GM19438 (cell line): ENCODE measurements around the gene URI1.

Experiments
- ATAC-seq: cut with Tn5 transposase; IDR thresholded peaks from one replicate; pipeline ENCODE4 v1.9.1; 2021; ENCODE audit warnings: low read depth; ENCODE audit not compliant: unreplicated experiment

The URI1 gene

DNA sequence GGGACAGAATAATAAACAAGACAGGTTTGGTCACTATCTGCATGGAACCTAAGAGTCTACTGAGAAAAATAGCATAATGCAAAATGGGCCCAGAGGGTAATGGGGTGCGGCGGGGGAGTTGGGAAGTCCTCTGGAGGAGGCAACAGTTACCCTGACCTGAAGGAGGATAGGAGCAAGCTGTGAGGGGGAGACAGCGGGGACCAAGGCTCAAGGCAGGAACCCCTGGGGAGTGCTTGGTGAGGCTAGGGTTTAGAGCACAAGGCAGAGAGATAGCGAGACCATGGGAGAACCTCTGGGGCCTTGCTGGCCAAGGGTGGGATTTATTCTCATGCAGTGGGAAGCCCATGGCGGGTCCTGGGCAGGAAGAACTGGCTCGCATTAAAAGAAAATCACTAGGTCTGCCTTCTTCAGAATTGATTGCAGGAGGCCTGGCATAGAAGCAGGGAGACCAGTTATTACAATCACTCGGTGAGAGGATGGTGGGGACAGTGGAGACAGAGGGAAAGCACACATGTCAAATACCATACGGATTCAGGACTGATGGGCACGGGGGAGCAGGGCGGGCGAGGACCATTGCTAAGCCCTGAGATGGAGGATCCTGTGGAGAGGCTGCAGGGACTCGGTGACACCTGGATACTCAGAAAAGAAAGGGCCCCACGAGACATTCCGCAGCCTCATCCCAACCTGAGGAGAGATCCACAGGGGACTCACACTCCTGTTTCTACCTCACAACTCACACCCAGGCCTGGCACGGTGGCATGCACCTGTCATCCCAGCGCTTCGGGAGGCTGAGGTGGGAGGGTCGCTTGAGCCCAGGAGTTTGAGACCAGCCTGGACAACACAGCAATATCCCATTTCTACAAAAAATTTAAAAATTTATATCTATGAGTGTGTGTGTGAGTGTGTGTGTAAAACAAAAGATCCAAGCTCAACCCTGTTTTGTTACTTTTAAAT is 110.4 kb downstream of the URI1 start:
- no peak for ATAC-seq

DNA sequence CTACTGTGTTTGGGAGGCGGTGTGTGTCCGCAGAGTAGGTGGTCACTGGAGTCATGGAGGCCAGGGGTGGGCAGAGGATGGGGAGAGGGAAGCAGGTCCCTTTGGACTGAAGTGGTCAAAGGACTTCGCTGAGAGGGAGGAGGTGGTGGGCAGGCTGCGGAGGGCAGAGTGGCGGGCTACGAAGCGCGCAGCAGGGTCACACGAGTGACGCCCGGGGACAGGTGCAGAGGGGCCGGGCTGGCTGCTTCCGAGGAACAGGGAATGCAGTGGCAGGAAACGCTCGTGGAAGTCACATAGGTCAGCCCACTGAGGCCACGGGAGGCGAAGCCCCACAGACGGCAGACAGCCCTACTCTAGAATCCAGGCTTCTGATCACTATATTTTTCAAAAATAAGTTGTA is 111.5 kb downstream of the URI1 start:
- no peak for ATAC-seq

DNA sequence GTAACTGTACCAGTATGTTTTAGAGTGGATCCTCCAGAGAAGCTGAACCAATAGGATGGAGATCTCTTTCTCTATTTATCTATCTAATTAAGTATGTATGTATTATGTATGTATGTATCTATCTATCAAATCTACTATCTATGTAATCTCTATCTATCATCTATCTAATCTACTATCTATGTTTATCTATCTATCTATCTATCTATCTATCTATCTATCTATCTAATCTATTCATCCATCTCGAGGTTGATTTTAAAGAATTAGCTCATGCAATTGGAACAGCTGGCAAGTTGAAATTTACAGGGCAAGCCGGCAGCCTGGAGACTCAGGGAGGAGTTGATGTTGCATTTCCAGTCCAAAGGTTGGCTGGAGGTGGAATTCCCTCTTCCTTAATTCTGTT is 112.2 kb downstream of the URI1 start:
- no peak for ATAC-seq

DNA sequence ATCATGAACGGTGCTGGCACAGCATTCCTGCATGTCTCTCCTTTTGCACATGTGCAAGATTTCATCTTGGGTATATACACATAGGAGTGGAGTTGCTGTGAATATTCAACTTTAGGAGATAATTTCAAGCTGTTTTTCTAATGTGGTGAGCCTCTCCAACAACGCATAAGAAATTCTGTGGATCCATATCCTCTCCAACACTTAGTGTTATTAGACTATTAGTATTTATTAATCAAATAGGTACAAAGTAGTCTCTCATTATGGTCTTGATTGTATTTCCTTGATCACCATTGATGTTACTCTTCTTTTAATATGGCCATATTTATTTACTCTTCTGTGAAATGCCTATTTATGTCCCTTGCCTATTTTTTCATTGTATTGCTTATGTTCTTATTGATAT is 114.5 kb downstream of the URI1 start:
- no peak for ATAC-seq

DNA sequence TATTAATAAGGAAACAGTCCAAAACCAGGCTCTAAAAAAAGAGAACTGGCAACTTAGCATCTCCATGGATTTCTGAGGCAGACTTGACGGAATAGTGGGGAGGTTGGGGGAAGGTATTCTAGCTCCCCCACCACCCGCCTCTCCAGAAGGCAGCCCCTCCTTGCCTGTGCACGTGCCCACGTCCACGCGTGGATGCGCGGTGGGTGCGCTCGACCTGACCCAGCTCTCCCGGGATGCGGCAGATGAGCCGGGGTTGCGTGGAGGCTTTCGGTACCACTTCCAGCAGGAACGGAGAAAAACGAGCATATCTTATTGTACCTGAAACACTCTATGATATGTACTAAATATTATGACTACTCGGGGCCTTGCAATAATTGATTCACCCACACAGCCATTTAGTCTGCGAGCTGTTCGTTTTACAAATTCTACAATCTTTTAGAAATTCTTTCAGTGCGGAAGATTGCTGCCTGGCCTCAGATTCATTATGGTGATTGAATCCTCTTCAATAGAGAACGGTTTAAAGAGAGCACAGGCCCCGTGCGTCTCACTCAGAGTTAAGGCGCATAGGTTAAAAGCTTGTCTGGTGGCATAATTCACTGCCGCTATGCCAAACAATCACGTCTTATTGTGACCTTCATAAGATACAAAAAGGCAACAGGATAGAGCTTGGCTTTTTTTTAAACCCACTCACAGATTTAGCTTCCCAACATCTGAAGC is 117.9 kb downstream of the URI1 start:
- ATAC-seq, result no peak

DNA sequence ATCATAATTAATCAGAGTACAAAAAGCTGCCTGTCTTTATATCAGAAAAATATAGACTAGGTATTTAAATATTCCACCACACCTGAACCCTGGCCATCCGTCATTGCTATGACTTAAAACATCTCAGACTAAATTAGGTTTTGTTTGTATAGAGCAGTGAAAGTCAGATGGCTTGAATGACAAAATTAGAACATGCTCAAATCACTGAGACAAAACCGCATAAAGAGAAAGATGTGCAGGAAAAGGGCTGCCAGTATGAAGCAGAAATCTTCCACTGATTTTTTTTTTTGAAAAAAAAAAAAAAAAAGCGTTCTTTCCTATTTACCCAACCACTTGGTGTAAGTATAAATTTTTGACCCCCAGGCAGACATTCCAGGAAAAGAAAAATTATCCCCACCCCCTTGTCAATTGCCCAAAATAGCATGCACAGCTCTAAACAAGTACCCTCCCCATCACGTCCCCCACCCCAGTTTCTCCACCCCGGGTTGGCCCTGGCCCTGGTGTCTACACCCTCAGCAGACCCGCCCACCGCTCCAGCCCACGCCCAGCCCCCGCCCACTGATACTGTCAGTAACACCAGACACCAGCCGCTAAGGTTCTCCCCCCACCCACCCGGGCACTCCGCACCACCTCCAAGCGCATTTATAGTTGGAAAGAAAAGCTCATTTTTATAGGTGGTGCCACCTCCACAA is 118.6 kb downstream of the URI1 start:
- ATAC-seq, result no peak

DNA sequence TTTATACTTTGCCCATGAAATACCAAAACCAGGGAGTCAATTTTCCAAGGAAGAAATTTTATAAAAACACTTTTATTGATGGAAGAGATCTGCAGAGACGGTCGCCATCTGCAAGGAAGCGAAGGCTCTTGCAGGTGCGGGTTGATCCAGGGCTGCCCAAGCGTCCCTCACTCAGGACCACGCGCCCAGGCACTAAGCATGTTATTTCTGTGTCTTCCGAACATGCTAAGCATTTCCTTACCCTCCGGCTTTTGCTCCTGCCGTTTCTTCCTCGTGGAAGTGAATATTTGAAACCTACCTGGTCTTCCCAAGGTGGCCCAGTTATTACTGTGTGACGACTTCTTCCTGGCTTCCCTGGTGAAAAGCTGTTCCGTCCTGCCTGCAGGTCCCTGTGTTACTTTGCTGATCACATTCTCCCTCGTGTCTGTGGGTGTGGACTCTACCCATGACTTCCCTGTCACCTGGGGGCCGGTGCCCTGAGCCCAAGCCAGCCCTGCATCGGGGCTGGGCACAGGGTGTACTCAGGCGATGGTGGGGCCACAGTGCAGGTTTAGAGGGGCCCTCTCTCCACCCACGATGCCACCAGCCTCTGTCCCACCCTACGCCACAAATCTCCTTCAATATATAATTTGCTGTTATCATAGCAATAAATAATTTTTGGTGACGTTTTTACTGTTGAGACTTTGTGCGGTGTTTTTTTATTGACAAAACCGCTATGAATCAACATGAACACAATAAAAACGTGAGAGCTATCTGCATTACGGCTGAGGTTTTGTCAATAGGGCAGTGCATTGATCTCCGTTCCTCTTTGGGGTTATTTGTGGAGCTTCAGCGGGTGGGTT is 119.4 kb downstream of the URI1 start:
- ATAC-seq, result no peak

DNA sequence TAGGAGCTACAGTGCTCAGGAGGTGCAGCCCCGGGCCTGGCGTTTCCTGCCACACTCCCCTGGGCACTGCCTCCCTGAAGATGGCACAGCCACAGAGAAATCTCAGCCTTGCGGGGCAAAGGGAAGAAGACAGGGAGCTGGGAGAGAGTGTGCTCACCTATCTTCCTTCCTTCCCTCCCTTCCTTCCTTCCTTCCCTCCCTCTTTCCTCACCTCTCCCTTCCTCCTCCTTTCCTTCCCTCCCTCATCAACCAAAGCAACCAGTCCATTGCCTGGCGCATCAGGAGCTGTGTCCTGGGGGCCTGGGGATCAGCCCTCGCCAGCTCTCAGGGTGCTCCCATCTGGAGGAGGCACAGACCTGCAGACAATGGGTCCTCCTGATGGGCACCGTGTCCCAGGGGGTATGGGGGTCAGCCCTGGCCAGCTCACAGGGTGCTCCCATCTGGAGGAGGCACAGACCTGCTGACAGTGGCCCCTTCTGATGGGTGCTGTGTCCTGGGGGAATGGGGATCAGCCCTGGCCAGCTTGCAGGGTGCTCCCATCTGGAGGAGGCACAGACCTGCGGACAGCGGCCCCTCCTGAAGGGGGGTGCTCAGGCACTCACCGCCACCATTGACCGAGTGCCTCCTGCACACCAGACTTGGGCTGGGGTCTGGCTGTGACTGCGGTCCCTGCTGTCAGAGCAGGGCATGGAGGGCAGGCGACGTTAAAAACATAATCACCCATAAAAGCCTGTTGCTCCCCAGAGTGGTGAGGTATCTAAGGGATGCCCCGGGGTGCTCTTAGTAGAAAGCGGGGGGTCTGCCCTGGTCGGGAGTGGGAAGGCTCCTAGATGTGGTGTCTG is 120.2 kb downstream of the URI1 start:
- no peak for ATAC-seq

DNA sequence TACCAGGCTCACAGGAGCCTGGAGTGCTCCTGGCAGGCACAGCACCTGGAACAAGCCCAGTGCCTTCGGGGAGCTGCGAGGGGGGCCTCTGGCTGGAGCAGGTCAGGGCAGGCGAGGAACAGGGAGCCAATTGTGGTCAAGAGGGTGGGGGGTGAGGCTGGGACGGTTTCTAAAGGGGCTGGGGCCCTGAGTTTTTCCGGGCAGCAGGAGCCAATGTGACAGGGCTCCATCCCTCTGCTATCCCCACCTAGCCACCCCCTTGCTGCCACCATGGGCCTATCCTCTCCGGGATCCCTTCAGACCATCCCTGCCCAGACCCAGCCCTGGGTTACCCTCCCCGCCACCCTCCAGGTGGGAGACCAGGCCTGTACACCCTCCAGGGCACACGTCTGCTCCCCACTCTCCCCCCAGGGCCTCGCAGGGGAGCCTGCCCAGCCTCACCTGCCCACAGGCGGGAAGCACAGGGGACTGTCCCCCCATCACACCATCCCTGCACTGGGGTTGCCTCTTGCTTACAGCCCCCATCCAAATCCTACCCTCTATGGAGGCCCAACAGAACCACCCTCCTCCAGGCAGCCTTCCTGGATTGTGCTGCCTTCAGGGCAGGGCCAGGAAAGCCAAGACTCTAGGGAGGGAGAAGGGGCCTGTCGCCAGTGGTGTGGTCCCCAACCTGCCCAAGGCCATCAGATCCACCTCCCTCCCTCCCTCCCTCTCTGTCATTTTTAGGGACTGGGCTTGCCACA is 121.0 kb downstream of the URI1 start:
- ATAC-seq, result no peak

DNA sequence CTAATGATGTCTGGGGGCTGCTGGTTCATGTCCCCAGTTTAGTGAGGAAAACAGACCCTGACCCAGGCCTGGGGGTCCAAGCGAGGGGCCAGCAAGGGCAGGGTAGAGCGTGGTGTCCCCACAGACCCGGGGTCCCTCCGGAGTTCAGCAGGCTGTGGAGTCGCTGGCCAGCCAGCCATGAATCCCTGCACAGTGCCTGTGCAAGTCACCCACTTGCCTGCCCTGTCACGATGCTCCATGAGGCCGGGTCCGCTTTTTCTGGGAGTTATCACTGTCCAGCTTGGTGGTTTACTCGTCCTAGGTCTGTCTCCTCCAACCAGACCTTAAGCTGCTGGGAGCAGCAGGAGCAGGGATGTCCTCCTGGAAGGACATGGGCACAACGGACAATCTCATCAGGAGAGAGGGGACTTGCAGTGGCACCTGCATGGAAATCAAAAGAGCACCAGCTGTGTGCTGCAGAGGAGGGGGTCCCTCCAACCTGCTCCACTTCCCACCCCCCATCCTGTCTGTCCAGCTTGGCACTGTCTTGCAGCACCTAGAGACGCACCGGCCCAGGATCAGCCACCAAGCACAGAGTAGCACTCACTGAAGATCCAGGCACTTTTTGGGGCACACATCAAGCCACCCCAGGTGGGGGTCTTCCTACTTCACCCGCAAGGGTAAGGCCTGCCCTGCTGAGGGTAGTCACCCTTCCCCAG is 121.8 kb downstream of the URI1 start:
- no peak for ATAC-seq

DNA sequence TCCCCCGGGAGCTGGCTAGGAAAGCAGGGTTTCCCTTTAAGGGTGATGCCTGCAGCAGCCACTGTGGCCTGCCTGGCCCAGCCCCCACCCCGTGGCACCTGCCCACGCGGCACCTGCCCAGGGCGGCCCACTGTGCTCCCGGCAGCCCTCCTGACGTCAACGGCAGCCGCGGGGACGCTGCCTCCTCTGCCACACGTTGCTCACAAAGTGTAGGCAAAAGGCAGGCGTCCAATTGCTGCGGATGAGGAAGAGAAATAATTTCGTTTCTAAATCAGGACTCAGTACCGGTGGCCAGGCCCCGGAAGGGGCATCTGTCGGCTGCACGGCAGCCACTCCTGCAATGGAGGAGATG is 122.3 kb downstream of the URI1 start:
- ATAC-seq, result no peak

DNA sequence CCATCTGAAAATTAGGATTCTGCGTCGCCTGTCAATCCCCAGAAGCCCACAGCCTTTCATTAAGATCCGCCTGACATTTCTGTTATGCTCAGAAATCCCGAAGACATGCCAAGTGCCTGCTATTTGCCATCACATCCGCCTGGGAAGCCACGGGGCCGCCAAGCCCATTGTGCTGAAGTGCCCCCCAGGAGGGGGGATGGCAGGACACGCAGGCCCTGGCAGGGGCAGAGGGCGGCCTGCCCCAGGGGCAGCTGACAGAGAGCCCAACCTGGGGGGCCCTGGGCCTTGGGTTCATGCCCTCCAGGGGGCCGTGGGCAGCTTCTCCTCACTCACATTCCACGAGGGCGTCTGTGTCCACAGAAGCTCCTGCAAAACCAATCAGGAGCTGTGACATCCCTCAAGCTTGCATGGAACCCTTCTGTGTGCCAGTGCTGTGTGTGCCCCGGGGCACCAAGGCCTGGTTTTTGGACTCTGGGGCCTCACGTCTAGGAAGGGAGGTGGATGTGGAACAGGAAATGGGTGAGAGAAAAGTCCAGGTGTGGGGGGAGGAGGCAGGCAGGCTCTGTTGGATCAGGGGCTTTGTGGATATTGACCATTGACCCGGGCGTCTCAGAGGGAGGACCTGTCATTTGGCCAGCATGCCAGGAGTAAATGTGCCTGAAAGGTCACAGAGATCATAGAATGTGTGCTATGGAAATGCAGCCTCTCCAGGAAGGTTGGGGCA is 122.9 kb downstream of the URI1 start:
- ATAC-seq, result no peak

DNA sequence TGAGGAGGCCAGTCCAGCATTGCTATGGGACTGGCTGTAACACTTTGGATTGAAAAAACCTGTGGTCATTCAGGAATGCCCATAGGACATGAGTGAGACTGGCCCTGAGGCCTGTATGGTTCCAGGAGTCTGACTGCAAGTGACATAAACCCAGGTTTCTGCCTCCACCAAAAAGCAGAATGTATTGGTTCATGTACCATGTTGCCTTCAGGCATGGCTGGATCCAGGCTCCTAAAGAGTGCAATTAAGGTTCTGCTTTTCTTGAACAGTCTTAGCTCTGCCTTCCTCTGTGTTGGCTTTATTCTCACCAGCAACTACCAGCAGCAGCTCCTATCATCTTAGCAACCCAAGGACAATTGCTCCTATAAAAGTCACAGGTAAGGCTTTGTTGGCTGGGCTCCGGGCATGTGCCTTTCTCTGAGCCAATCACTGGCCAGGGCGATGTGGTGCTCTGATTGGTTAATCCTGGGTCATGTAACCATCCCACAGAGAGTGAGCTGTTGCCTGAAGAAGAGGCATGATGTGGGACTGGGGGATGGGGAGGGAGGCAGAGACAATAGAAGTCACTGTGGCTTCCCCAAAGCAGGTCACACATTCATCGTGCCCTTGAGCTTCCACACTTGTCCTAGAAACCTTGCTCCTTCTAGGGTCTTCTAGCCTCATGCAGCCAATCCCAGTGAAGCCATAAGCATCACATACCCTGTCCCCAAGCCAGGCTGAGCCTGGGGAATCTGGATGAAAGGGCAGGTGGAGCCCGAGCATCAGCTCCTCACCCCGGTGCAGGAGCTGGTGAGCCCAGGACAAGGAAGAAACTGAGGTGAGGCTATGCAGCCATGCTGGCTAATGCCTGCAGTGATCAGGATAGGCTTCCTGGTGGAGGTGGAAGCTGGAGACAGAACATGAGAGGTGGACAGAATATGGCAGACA is 123.9 kb downstream of the URI1 start:
- ATAC-seq, result no peak
